Fibroblast of skin of scalp (primary cell): ENCODE measurements around the gene BBLN.

ENCODE experiments used
- DNase-seq: peaks from one replicate; pipeline ENCODE4 v3.0.0-alpha.2; 2013

Gene BBLN

DNA sequence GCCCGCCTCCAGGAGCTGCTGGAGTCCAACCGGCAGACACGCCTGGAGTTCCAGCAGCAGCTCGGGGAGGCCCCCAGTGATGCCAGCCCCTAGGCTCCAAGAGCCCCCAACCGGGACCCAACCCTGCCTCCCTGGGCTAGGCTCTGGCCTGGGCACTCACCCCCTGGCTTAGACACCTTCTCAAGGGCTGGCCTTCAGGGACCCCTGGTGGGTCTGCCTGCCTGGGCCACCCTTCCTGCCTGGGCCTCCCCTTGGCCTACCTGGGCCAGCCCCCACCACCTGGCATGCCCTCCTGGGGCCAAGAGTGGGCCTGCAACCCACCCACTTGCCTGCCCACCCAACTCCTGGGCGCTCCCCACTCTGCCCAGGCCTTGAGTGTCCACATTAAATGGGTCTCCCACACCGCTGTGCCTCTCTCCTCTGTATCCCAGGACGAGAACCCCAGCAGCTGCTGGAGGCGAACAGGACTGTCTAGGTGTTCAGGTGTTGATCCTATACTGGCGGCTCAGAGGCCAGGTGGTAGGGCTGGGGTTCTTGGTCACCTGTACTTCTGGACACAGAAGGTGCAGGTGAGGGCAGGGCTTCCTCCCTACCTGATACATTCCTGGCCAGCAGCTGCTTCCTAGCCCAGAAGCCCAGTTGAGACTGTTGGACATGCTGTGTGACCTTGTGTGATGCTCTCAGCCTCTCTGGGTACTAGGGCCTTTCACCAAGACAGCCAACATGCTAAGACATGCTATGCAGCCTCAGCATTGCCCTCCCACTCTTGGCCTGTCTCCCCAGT is 3.6 kb downstream of the BBLN start:
- no peak for DNase-seq

DNA sequence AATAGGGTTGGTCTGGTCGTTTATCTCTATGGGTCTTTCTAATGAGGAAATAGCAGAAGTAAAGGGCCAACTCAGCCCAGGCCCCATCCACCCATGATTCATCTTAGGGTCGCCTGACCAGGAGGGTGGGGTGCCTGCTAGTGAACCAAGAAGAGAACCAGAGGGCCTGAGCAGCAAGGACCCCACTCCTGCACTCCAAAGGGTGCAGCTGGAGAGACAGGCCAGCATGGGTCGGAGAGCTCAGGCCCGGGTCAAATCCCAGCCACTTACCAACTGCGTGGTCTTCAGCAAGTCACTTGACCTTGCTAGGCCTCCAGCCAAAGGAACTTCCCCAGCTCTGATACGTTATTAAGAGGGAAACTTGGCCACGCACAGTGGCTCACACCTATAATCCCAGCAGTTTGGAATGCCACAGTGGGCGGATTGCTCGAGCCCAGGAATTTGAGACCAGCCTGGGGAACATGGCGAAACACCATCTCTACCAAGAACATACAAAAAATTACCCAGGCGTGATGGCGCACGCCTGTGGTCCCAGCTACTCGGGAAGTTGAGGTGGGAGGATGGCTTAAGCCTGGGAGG is 4.3 kb downstream of the BBLN start:
- no peak for DNase-seq

DNA sequence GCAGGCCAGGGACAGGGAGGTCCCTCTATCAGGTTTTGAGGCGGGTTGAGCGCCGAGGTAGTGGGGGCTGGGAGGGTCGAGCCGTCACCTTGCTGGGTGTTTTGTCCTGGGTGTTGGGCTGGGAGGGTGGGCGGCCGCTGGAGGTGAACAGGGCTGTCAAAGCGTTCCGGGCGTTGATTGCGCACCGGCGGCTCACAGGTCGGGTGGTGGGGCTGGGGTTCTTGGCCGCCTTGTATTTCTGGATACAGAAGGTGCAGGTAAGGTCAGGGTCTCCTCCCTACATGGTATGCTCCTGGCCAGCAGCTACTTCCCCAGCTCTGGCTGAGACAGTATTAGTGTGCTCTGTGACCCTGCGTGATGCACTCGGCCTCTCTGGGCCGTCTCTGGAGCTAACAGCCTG is 6.1 kb downstream of the BBLN start:
- no peak for DNase-seq

DNA sequence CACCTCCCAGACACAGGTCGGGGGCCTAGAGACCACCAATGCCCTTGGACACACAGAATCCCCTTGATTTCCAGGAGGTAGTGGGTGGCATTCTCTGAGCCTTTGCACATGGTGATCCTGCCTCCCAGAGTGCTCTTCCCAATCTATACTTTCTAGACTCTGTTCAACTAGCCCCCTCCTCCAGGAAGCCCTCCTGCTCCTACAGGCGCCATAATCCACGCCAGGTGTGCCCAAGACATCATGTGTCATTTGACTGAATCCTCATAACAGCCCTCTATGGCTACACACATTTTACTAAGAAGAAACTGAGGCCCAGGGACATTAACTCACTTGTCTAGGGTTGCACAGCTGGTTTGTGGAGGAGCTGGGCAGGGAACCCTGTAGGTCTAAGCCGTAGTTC is 7.1 kb downstream of the BBLN start:
- no peak for DNase-seq

DNA sequence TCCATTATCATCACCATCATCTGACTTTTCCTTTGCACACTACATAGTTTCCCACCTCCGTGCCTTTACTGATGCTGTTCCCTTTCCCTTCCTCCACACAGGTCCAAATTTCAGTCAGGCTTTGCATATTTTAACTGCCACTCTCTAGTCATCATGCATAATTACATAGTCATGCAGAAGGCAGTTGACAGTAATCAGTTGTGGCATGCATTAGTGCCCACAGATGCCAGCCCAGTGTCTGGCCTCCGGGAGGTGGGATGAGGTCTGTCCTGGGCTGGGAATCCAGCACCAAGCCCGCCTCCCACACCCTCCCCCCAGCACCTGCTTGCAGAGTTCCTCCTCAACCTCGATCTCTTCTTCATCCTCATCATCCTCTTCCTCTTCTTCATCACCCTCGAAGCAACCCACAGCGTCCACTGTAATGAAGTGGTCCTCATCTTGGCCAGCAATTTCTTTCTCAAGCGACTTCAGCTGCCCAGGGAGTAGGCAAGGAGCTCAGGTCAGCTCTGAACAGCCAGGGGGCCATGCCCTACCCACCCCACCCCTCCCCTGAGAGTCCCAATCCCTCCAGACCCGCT is 8.8 kb downstream of the BBLN start:
- no peak for DNase-seq

DNA sequence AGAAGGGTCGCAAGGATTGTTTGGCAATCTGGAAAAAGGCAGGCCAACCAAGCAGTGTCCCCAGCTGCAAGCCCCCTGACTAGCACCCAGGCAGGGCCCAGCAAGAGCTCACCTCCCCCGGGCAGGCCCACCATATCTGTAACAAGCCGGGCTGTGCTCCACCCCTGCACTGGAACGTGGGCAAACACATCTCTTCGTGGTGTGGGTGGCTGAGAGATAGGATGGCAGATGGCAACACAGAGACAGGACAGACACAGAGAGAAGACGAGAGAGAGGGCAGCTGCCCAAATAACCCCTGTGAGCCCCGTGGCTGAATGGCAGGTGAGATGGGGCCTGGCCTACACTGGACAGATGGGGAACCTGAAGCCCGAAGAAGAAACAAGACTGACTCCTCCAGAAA is 9.4 kb downstream of the BBLN start:
- DNase-seq, result no peak

DNA sequence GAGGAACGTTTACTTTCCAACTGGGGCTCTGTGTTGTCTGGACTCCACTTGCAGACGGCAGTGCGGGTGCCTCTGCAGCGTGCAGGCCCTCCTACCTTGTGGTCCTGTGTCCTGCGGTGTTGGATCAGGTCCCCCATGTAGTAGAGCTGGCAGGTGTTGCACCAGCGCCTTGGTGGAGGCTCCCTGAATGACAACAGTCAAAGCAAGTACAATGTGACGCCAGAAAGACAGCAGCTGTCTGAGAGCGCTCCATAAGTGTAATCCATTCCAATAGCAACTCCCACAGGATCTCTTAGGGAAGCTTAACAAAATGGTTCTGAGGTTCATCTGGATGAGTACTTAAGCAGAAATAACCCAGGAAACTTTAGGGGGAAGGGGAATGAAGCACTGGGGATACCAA is 9.9 kb downstream of the BBLN start:
- no peak for DNase-seq

DNA sequence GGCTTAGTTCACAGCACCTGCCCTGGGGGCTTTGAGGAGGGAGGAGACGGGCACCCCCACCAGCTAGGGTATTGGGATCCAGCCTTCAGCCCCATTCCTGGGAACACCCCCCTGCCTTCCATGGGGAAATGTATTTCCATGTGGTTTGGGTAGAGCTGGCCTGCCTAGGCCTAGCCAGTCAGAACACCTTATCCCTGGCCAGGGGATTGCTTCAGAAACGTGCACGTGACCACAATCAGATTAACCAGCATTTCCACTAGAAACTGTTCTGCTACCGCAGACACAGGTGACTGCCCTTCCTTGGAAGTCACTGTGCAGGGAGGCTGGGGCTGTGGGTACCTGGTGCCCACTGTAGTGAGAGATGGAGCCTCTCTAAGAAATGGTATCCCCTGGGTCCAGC is 14.0 kb downstream of the BBLN start:
- DNase-seq, result no peak

DNA sequence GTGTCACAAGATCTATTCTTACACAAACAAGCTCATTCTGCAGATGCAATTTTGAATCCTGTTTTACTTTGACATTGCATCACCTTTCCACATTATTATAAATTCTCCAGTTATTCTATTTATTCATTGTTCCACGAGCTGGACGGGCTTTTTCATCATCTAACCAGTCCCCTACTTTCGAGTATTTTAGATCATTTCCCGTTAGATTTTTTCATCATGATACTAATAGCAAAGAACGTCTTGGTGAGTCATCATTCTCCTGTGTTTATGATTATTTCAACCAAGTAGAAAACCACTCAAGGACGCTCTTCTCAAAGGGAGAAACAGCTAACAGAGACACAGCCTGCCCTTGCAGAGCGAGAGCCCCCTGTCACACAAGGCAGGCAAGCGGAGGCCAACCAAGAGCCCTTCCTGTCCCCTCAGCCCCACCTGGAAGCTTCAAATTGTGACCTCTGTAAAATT is 15.1 kb downstream of the BBLN start:
- DNase-seq, result no peak

DNA sequence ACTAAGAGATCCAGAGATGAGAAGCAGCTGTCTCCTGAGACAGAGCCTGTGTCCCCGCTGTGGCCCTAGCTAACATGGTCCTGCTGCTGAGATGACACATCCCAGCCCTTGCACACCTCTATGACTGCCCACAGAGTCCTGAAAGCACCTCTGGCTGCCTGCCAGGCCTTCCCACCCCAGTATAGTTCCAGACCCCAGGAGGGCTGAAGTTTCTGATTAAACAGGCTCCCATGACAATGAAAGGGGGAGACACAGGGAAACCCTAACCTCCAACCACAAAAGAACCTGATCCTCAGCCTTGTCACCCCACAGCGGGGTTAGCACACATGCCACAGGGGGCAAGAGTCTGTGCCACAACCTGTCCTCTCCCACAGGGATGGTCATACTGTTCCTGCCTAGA is 15.7 kb downstream of the BBLN start:
- no peak for DNase-seq

DNA sequence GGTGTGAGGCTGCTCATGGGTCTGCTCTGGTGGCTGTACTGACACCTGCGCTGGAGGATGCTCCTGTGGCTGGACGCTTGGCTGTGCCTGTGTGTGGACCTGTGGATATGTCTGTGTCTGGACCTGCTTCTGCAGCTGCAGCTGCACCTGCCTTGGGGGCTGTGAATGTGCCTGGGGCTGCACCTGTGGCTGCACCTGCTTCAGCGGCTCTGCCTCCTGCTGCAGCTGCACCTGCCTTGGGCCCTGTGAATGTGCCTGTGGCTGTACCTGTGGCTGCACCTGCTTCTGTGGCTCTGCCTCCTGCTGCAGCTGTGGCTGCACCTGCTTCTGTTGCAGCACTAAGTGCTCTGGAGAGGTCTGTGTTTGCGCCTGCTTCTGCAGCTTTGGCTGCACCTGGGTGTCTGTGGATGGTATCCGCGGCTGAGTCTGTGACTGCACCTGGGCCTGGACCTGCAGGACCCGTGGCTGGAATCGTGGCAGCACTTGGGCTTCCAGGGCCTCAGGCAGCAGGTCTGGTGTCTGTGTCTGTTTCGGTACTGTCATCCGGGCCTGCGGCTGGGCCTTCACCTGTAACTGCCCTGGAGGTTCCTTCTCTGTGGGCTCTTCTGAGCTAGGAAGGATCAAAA is 18.9 kb downstream of the BBLN start:
- no peak for DNase-seq

DNA sequence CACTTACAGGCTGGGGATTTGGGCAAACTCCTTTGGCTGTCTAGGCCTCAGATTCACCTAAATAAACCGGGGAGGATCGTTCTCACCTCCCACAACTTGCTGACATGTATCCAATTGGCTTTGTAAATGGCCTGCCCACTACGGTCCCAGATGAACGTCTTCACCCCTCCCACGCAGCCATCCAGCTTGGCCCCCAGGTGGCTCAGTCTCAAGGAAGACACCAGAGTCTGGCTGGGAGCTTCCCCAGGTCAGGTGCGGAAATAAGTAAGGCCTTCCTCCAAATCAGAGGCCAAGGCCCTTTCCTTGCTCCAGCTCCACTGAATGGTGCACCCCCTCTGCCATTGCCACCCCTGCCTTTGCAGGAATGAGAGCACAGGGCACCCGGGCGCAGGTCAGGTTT is 19.9 kb downstream of the BBLN start:
- no peak for DNase-seq

DNA sequence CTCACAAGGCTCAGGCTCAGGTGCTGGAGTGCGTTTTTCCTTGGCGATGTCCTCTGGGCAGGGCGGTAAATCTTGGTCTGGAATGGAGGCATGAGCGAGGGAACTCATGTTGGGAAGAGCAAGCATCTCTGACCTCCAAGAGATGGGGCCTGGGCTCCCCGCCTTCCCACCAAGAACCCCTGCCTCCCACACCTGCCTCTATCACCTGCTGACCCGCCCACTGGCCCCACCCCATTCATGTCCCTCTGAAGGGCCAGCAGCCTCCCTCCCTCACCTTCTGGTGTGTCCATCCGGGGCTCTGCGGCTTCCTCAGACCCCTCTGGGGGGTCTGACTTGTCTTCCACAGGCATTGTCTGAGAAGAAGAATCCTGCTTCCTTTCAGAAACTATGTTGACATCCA is 20.4 kb downstream of the BBLN start:
- no peak for DNase-seq

DNA sequence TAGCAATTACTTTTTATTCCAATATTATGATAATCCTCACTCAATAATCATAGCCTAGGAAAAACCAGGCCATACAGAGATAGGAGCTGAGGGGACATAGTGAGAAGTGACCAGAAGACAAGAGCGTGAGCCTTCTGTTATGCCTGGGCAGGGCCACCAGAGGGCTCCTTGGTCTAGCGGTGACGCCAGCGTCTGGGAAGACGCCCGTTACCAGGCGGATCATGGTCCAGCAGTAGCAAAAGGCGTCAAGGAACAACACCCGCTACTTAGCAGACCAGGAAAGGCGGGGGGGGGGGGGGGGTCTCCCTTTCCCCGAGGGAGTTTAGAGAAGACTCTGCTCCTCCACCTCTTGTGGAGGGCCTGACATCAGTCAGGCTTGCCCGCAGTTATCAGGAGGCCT is 21.4 kb downstream of the BBLN start:
- peak; percentile 53 for DNase-seq

DNA sequence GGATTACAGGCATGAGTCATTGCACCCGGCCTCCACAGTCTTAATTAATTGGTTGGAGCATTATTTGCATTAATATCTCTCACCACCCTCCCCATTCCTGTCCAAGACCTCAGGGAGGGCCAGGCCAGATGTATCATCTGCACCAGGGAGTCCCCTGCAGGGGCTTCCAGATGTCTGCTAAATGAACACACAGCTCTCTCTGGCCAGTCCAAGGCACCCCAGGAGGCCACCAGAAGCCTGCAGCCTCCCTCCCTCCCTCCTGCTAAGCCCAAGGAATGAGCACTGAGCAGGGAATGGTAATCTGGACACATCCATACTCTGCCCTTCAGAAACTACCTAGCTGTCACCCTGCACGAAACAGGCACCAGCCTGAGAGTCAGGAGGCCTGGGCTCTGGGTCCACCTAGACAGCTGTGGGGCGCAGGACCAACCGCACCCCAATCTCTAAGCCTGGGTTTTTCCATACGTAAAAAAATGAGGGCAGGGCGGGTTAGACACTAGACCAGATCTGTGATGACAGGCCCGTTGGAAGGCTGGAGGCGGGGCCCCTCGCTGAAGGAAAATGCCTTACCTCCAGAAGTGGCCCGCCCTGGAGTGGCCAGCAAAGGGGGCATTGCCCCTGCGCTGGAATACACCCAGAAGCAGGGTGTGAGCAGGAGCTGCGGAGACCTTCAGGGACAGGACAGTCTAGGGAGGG is 23.0 kb downstream of the BBLN start:
- peak; percentile 28 for DNase-seq

DNA sequence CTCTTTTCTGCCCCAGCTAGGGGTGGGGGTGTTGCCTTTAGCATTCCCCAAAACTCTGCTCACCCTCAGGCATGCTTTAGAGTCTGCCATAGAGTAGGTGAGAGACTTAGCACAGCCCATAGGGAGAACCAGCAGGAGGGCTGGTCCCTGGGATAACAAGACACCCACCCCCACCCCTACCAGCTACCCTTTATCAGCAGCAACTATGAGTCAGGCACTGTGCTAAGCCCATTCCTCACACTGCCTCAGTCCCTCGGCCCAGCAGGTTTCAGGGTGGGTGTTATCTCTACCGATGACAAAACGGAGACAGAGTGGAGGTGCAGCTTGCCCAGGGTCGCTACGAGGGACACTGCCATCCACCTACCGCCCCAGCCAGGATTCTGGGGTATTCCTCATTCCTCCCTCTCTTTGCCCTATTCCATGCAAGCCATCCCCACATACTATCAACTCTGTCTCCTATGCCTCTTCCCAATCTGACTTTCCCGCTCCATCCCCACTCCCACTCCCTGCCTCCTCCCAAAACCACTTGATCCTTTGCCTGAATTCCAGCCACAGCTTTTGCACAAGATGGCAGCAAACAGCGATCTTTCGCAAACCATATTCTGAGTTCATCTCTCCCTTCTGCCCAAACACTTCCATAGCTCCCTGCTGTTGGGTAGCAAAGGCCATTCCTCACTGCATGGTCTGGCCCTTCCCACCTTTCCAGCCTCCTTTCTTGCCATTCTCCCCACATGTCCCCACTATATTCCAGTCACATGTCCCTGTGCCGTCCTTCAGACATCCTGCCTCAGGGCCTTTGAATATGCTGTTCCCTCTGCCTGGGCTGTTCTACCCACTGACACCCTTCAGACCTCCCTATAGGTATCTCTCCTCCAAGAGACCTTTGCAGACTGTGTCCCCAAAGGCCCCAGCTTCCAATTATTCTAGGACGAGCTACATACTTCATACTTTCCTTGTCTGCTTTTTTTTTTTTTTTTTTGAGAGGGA is 26.2 kb downstream of the BBLN start:
- DNase-seq, result no peak

DNA sequence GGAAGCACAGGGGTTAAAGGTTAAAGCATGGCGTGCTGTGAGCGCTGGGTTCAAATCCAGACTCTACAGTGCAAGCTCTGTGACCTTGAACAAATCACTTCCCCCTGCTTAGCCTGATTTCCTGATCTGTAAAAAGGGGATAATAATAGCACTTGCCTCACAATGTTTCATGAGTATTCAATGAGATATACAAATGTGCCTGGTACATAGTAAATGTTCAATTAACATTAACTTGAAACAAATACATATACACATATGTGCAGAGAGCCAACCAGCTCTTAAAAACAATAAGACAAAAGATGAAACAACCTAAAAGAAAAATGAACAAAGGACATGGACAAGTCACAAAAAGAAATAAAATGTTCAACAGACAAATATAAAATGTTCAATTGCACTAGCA is 27.3 kb downstream of the BBLN start:
- no peak for DNase-seq

DNA sequence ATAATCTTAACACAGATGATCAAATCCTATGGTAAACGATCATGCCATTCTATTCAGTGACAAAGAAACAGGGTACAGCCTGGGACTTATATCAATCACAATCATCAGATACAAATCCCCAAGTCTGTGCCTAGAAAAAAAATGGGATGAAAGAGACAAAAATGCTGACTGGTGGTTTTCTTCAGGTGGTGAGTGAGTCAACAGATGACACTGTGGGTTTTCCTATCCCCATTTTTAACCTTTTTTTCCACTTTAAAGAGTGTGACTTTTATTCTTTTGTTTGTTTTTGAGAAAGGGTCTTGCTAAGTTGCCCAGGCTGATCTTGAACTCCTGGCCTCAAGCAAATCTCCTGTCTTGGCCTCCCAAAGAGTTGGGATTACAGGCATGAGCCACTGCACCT is 28.1 kb downstream of the BBLN start:
- DNase-seq, result no peak

DNA sequence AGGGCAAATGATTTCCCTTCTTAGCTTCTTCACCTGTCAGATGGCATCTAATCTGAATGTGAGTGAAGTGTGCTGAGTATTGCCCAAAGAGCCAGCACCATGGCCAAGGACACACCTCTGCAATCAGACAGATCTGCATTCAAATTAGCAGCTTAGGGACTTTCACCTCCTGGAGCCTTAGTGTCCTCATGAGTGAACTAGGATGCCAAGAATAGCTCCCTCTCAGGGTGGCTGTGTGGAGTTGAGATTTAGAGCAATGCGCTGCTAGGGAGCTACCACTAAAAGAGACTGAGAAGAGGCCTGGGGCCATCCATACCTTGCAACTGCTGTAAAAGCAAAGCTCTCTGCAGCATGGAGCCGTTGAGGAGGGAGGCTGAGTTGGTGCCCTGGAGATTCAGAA is 29.9 kb downstream of the BBLN start:
- no peak for DNase-seq

DNA sequence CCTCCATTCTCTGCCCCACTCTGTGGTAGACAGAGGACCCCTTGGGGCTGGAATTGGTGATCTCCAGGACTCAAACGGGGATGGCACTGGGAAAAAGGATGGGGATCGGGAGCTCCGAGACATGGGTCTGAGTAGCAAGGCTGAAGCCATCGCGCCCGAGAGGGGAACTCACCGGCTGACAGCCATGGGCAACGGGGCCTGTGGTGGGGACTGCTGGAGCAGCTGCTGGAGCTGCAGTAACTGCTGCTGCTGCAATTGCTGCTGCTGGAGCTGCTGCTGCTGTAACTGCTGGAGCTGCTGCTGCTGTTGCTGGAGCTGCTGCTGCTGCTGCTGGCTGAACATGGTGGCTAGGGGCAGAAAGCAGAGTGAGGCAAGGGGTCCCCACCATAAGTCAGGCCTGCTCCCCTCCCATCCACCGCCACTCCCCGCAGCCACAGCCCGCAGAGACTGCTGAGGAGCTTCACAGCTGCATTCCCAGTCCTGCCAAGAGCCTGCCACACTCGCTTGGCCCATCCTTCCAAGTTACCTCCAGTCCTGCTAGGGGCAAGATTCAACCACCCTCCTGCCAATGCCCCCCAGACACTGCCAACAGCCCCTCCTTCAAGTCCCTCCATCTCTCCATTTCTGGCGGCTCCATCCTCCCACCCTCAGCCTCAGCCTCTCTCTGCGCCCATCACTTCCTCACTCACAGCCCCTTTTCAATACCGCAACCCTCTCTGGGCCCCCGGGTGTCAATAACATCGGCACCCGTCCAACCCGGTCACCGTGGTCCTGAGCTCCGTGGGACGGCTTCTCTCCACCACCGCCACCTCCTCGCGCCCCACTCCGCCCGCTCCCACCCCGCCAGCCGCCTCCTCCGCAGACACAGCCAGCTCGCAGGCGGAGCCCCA is 30.7 kb downstream of the BBLN start:
- no peak for DNase-seq
